Heart left ventricle (tissue), 16 donors: ENCODE data around the gene MRRF. TPM values are rescaled to one million over a fixed set of nuclear protein-coding genes. Genes with fewer than 3 reads are reported as not detected.
A peak's percentile ranks its signal among the peaks of the same experiment; 100 is the strongest.

Experiments used
- ATAC-seq, 4 donors: fragments of 200-7000 bp; cut with Tn5 transposase; one replicate each; pipeline ENCODE4 v1.9.1; 2020 to 2022; ENCODE audit warnings: moderate library complexity in 4 of 4, mild to moderate bottlenecking in 3 of 4, moderate number of reproducible peaks in 1 of 4
- DNase-seq, 5 donors: peaks; one replicate each; pipeline ENCODE4 v3.0.0-alpha.2; 2020
- H3K27ac ChIP-seq, 12 donors: fragments of 200-600 bp; sonication (generic) in 4 of 12; one replicate each; pipeline versions ENCODE4 v1.5.0 to v1.8.0; 2016 to 2022; ENCODE audit warnings: mild to moderate bottlenecking in 2 of 12
- H3K27me3 ChIP-seq, 9 donors: fragments of 200-600 bp; sonication (generic) in 2 of 9; one replicate each; pipeline versions ENCODE4 v1.5.1 to v1.8.0; 2016 to 2022; ENCODE audit warnings: mild to moderate bottlenecking in 3 of 9
- H3K36me3 ChIP-seq, 9 donors: fragments of 200-600 bp; sonication (generic) in 2 of 9; one replicate each; pipeline versions ENCODE4 v1.5.0 to v1.8.0; 2018 to 2022; ENCODE audit warnings: mild to moderate bottlenecking in 2 of 9
- H3K4me1 ChIP-seq, 12 donors: fragments of 200-600 bp; sonication (generic) in 4 of 12; one replicate each; pipeline versions ENCODE4 v1.5.0 to v1.8.0; 2016 to 2022; ENCODE audit warnings: mild to moderate bottlenecking in 3 of 12
- H3K4me3 ChIP-seq, 12 donors: fragments of 200-600 bp; sonication (generic) in 4 of 12; one replicate each; pipeline versions ENCODE4 v1.5.0 to v1.8.0; 2017 to 2022; ENCODE audit warnings: mild to moderate bottlenecking in 9 of 12, moderate library complexity in 4 of 12
- H3K9me3 ChIP-seq, 12 donors: fragments of 200-600 bp; sonication (generic) in 4 of 12; one replicate each; pipeline versions ENCODE4 v1.5.0 to v1.8.0; 2016 to 2022; ENCODE audit warnings: mild to moderate bottlenecking in 1 of 12
- CTCF ChIP-seq, 12 donors: fragments of 200-600 bp; sonication (generic) in 4 of 12; IDR thresholded peaks; one replicate each; pipeline versions ENCODE4 v1.5.0 to v1.8.0; 2018 to 2022; ENCODE audit warnings: antibody characterized with exemption in 12 of 12, mild to moderate bottlenecking in 5 of 12
- POLR2A ChIP-seq, 2 donors: fragments of 450-650 bp; IDR thresholded peaks; one replicate each; pipeline ENCODE4 v1.6.1; 2017; ENCODE audit warnings: antibody characterized with exemption in 2 of 2, mild to moderate bottlenecking in 2 of 2, moderate library complexity in 2 of 2
- WGBS, 4 donors: extraction: QIAGEN DNeasy Blood & Tissue Kit in 2 of 4; methylation state at CpG; one replicate each; pipeline versions ENCODE4 v1.1.5 to v1.1.7; 2013 to 2018; 5-methylcytosine and 5-hydroxymethylcytosine counted together
- intact Hi-C, 10 donors: fragments of 100-400 bp; cut with DNase I; formaldehyde crosslinking; loops; one replicate each; pipeline versions ENCODE4 v1.11.1 to v1.14.2; 2022
- polyA plus RNA-seq, 2 donors: library from polyadenylated mRNA; stranded (reverse); fragments of 200-250 nt; gene quantifications; one replicate each; pipeline ENCODE4 v1.2.3, GENCODE V29; 2013
- total RNA-seq, 9 donors: library from RNA; depleted of rRNA in 2 of 9; stranded (reverse); fragments of >200 nt in 2 of 9; fragmentation: NEBNext Ultra II Directional in 3 of 9; extraction: Animal tissue kit (Norgen Biotek cat#: 25700) in 3 of 9; gene quantifications; one replicate each; pipeline versions ENCODE4 v1.1.0 to v1.2.4, GENCODE V29; 2016 to 2023
- donor health status: ischemic (EF 13 %, LVEDD 7.1; RV severe dilation, severe dysfunction).
- donor health status: healthy with polysubstance abuse.
- donor health status: DM: no; HTN: yes; CAD: no.
- donor health status: DM: no; HTN: no; CAD: no.
- donor health status: ischemic (EF 25% LVEDD 6.9; RV normal size, moderate dysfunction).
- donor health status: ischemic (EF 25% LVEDD 5.7; RV mildly dilated, moderate dysfunction).
- donor health status: healthy.
- donor health status: DM: yes; HTN: yes; CAD: no.
- donor health status: ischemic (EF 35%, LVEDD 5.7; RV mildly dilated, moderate dysfunction).
- donor health status: nonischemic (EF 11% LVEDD 7.7; RV severe dilation, severe dysfunction).
- donor health status: DM: yes; HTN: yes; CAD: no.
- donor health status: PGD.
- donor health status: ischemic (EF 29% LVEDD 5.4; RV normal size, mild dysfunction).
- donor health status: nonischemic (EF 23%, LVEDD 6.1; RV moderate dilation, normal function).

Gene MRRF
- total and polyA plus RNA-seq, 11 donors, result 27.0 to 48.1 (median 36.0) TPM

- Histone ChIP-seq H3K4me3 (no peak overlapping the region), H3K36me3 (no peaks in the 10 kb centered on the region), H3K4me1 (peaks cover 0 to 17% (median 5%) of the 10 kb centered on the region in 12 donors), H3K27me3 (no peaks in the 10 kb centered on the region), H3K9me3 (no peaks in the 10 kb centered on the region), H3K27ac (peak overlapping the region in 4 of 12 donors; percentile 10 to 39 (median 26))
- 58 to 70% (median 65%) methylated on average over 5 of the region's 5 CpGs for WGBS, 4 donors
- intact Hi-C loops, result loop anchor here in 1 of 10 donors (10.0 kb wide), 1 partner anchor 55 kb away; no protein-coding TSS in a partner anchor
- ATAC-seq (no peak), DNase-seq (no peak)
- TF ChIP-seq POLR2A (IDR thresholded peaks at IDR 0.05) (no peak), CTCF (IDR thresholded peaks at IDR 0.05) (no peak)
Measured at GRCh38 chr9:122339579-122339978, 74.9 kb downstream of the MRRF start.

- intact Hi-C loops, result loop anchor here in 4 of 10 donors (10.0 kb wide), 2 partner anchors 75 to 795 kb away; partner anchors contain the start of genes MRRF (in 3 of the 4) and RBM18 (in 3 of the 4)
- 51 to 61% (median 58%) methylated on average over 6 of the region's 6 CpGs for WGBS, 4 donors
- H3K36me3 ChIP-seq, result no peaks in the 10 kb centered on the region
- H3K9me3 ChIP-seq, result no peaks in the 10 kb centered on the region
- DNase-seq, result no peak
- H3K4me1 ChIP-seq, result peaks cover 0 to 17% (median 5%) of the 10 kb centered on the region in 12 donors
- TF ChIP-seq CTCF (IDR thresholded peaks at IDR 0.05), result no peak
- TF ChIP-seq POLR2A (IDR thresholded peaks at IDR 0.05), result no peak
- H3K4me3 ChIP-seq, result no peak overlapping the region
- no peaks in the 10 kb centered on the region for H3K27me3 ChIP-seq
- peak overlapping the region in 6 of 12 donors; percentile 20 to 64 (median 38) for H3K27ac ChIP-seq
- ATAC-seq, result peak in 1 of 4 donors; percentile 71
Measured at GRCh38 chr9:122340161-122340560, 75.5 kb downstream of the MRRF start.

- ATAC-seq (no peak), DNase-seq (no peak)
- intact Hi-C loops, result loop anchor here in 4 of 10 donors (10.0 kb wide), 2 partner anchors 78 to 798 kb away; partner anchors contain the start of genes MRRF (in 3 of the 4) and RBM18 (in 3 of the 4)
- whole genome bisulfite sequencing, 4 donors, result 88 to 91% (median 89%) methylated on average over 14 to 15 of the region's 15 CpGs
- Histone ChIP-seq H3K4me3 (no peak overlapping the region), H3K27me3 (no peaks in the 10 kb centered on the region), H3K27ac (no peak overlapping the region), H3K4me1 (peaks cover 0 to 23% (median 10%) of the 10 kb centered on the region in 12 donors), H3K9me3 (no peaks in the 10 kb centered on the region), H3K36me3 (no peaks in the 10 kb centered on the region)
- no peak for TF ChIP-seq POLR2A (IDR thresholded peaks at IDR 0.05)
- no peak for TF ChIP-seq CTCF (IDR thresholded peaks at IDR 0.05)
Measured at GRCh38 chr9:122342323-122343050, 77.8 kb downstream of the MRRF start.
